ENCODE results near the gene EVA1A. TPM values are rescaled to one million over a fixed set of nuclear protein-coding genes. Genes with fewer than 3 reads are reported as not detected.

The EVA1A gene
- total RNA-seq, 4 donors from 2014 or later: 1.3 to 1.6 TPM; not detected in 2

DNA sequence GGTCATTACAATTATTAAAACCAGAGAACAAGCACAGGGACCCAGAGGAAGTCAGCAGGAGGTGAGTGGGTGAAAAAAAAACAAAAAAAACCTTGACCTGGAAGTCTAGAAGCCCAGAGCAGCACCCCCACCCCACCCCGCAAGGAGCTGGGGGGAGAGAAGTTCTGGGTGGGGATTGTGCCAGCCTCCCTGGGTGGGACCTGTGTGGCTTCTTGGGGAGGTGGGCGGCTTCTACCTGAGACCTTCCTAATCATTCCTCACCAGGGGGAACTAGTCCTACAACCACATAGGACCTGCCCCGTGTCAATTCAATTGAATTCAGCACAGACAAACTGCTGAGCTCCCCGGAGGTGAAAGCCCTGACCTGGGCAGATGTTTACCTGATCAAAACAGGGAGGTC lies 17.3 kb downstream of the EVA1A start:
- Histone ChIP-seq H3K27ac (no peak overlapping the region), H3K27me3 (no peaks in the 10 kb centered on the region), H3K9me3 (no peaks in the 10 kb centered on the region), H3K36me3 (no peaks in the 10 kb centered on the region), H3K4me3 (no peak overlapping the region), H3K4me1 (no peaks in the 10 kb centered on the region)
- DNase-seq (ENCODE audit: low spot score in 2 of 2): no peak
- 85 to 92% methylated on average over 4 of the region's 4 CpGs for WGBS, 2 donors
- no peak for TF ChIP-seq EP300 (IDR thresholded peaks at IDR 0.05)
- TF ChIP-seq, protein P1, sequence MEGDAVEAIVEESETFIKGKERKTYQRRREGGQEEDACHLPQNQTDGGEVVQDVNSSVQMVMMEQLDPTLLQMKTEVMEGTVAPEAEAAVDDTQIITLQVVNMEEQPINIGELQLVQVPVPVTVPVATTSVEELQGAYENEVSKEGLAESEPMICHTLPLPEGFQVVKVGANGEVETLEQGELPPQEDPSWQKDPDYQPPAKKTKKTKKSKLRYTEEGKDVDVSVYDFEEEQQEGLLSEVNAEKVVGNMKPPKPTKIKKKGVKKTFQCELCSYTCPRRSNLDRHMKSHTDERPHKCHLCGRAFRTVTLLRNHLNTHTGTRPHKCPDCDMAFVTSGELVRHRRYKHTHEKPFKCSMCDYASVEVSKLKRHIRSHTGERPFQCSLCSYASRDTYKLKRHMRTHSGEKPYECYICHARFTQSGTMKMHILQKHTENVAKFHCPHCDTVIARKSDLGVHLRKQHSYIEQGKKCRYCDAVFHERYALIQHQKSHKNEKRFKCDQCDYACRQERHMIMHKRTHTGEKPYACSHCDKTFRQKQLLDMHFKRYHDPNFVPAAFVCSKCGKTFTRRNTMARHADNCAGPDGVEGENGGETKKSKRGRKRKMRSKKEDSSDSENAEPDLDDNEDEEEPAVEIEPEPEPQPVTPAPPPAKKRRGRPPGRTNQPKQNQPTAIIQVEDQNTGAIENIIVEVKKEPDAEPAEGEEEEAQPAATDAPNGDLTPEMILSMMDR (IDR thresholded peaks at IDR 0.05): no peak
- TF ChIP-seq POLR2A (IDR thresholded peaks at IDR 0.05): no peak

DNA sequence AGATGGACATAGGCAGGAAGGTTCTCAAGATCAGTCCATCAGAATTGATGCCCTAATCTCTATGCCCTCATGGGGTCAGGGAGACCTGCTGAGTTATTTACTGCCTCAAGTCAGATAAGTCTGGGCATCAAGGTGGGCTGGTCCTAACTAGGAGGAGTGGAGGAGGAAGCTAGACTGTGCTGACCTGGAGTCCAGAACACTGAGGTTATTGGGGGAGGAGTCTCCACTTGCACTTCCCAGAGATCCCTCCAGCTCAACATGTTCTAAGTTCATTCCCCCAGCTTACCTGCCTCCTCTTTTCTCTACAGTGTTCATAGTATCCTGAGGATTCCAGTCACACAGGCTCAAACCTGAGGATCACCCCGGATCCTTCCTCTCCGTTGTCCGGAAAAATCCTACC lies 19.3 kb downstream of the EVA1A start:
- Histone ChIP-seq H3K27me3 (no peaks in the 10 kb centered on the region), H3K27ac (no peak overlapping the region), H3K4me1 (no peaks in the 10 kb centered on the region), H3K36me3 (no peaks in the 10 kb centered on the region), H3K4me3 (no peak overlapping the region), H3K9me3 (no peaks in the 10 kb centered on the region)
- DNase-seq (ENCODE audit: low spot score in 2 of 2): no peak
- TF ChIP-seq POLR2A (IDR thresholded peaks at IDR 0.05): no peak
- no peak for TF ChIP-seq EP300 (IDR thresholded peaks at IDR 0.05)
- WGBS, 2 donors: 97 to 98% methylated on average over 3 of the region's 3 CpGs

DNA sequence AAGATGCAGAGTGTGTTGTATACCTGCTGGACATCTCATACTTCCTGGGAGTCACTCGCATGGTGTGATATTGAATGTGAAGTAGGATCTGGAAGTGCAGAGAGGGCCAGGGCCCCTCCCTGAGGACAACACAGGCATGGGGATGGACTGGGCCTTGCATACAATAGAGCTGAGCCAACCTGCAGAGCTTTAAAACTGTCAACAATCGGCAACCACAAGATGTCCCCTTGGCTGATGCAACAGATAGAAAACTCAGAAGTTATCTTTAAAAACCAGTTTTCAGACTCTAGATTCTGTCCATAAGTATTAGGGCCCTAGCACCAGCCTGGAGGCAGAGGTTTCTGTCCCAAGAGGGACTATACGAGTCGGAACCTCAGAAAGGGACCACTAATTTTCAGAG lies 19.7 kb downstream of the EVA1A start:
- H3K4me1 ChIP-seq: no peaks in the 10 kb centered on the region
- DNase-seq (ENCODE audit: low spot score in 2 of 2): no peak
- WGBS, 2 donors: 95 to 99% methylated on average over 4 of the region's 4 CpGs
- TF ChIP-seq POLR2A (IDR thresholded peaks at IDR 0.05) (no peak), EP300 (IDR thresholded peaks at IDR 0.05) (no peak)
- TF ChIP-seq, protein P1 (IDR thresholded peaks at IDR 0.05): no peak
- no peak overlapping the region for H3K4me3 ChIP-seq
- no peaks in the 10 kb centered on the region for H3K9me3 ChIP-seq
- H3K27me3 ChIP-seq: no peaks in the 10 kb centered on the region
- H3K27ac ChIP-seq: no peak overlapping the region
- no peaks in the 10 kb centered on the region for H3K36me3 ChIP-seq

DNA sequence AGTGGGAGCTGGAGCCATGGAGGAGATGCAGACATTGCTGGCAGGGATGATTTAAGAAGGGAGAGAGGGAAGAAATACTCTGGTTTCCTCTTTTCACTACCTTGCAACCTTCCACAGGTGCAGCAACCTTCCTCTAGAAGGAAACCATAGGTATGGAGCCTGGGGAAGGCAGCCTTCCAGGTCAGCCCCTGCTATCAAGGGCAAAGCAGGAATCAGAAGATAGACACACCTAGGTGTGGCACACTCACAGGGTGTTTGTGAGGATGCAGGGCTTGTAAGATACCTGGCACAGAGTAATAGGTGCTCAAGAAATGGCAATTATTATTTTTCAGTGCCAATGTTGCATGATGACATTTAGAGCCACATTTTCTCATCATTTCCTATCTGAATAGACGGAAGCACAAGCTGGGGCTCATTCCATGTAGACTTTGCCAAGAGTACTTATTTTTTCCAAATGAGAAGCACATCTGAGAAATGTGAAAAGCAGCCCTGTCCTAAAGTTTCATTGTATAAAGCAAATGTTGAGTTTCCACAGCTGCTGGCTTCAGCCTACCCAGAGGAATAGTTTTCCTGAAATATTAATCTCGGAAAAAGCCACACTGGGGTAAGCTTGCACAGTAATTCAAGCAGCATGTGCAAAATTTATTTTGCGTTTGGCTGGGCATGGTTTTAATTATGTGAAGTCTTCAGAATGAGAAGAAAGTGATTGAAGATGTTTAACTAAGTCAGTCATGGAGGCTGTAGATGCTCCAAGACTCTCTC lies 20.6 kb downstream of the EVA1A start:
- Histone ChIP-seq H3K27me3 (no peaks in the 10 kb centered on the region), H3K36me3 (no peaks in the 10 kb centered on the region), H3K27ac (no peak overlapping the region), H3K9me3 (no peaks in the 10 kb centered on the region), H3K4me1 (no peaks in the 10 kb centered on the region), H3K4me3 (no peak overlapping the region)
- WGBS, 2 donors: 56 to 62% methylated on average over 3 of the region's 3 CpGs
- no peak for DNase-seq (ENCODE audit: low spot score in 2 of 2)
- TF ChIP-seq EP300 (IDR thresholded peaks at IDR 0.05): no peak
- TF ChIP-seq POLR2A (IDR thresholded peaks at IDR 0.05): no peak
- TF ChIP-seq, protein P1 (IDR thresholded peaks at IDR 0.05): no peak

DNA sequence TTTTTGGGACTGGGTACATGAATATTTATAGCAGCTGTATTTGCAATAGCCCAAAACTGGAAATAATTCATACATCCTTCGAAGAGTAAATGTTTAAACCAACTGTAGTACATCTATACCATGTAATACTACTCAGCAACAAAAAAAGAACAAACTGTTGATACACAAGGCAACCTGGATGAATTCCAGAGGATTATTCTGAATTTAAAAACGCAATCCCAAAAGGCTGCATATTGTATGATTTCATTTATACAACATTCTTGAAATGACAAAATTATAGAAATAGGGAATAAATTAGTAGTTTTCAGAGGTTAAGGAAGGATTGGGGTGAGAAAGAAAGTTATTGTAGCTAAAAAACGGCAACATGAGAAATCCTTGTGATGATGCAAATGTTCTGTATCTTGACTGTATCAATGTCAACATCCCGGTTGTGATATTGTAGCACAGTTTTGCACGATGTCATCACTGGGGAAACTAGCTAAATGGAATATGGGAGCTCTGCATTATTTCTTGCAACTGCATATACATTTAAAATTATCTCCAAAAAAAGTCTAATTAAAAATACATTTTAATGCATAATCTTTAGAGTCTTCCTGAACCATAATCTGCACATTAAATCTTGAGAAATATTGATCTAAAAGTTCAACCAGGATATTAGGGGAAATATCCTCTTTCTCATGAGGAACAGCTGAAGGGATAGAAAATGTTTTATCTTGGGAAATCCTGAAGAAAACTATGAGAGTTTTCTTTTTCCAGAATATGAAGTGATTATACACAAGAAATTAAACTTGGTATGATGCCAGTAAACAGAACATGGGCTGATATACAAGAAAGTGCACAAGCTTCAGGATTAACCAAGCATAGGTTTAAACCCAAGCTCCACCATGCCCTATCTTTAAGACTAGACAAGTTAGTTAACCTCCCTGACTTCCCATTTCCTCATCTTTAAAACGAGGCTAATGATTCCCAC lies 21.9 kb downstream of the EVA1A start:
- TF ChIP-seq POLR2A (IDR thresholded peaks at IDR 0.05) (no peak), EP300 (IDR thresholded peaks at IDR 0.05) (no peak)
- TF ChIP-seq, protein P1 (IDR thresholded peaks at IDR 0.05): no peak
- H3K4me1 ChIP-seq: no peaks in the 10 kb centered on the region
- H3K36me3 ChIP-seq: no peaks in the 10 kb centered on the region
- no peak for DNase-seq (ENCODE audit: low spot score in 2 of 2)
- 68 to 79% methylated on average over 6 of the region's 6 CpGs for WGBS, 2 donors
- H3K27me3 ChIP-seq: no peaks in the 10 kb centered on the region
- H3K4me3 ChIP-seq: no peak overlapping the region
- no peak overlapping the region for H3K27ac ChIP-seq
- no peaks in the 10 kb centered on the region for H3K9me3 ChIP-seq

Measured in tibial nerve (tissue), 4 donors.